Activated CD4-positive, alpha-beta T cell treated with anti-CD3 and anti-CD28 coated beads, Interleukin-2, amount 50 U/mL, for 1 hour (primary cell): ENCODE measurements around the gene LRRFIP1.
"Not testable (repeated sequence)": the region's sequence is repeated elsewhere in the genome, so short reads cannot be mapped to it uniquely, and the experiment has no call there.

Source experiments
- DNase-seq: peaks from one replicate; pipeline ENCODE4 v3.0.0-alpha.2; 2020

Gene LRRFIP1

DNA sequence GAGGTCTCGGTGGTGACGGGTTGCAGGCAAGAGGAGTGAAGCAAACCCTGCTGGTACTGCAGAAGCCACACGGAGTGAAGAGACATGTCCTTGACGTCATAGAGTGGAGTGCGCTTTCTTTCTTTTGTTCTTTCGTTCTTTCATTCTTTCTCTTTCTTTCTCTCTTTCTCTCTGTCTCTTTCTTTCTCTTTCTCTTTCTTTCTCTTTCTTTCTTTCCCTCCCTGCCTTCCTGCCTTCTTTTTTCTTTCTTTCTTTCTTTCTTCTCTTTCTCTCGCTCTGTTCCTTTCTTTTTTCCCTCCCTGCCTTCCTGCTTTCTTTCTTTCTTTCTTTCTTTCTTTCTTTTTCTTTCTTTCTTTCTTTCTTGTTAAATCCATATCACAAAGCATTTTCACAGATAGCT is 39.2 kb downstream of the LRRFIP1 start:
- DNase-seq, result no peak

DNA sequence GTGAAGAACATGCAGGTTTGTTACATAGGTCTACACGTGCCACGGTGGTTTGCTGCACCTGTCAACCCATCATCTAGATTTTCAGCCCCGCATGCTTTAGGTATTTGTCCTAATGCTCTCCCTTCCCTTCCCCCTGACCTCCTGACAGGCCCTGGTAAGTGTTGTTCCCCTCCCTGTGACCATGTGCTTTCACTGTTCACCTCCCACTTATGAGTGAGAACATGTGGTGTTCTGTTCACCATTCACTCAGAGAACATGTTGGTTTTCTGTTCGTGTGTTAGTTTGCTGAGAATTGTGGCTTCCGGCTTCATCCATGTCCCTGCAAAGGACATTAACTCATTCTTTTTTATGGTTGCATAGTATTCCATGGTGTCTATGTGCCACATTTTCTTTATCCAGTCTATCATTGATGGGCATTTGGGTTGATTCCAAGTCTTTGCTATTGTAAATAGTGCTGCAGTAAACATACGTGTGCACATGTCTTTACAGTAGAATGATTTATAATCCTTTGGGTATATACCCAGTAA is 39.7 kb downstream of the LRRFIP1 start:
- not testable (repeated sequence) for DNase-seq

DNA sequence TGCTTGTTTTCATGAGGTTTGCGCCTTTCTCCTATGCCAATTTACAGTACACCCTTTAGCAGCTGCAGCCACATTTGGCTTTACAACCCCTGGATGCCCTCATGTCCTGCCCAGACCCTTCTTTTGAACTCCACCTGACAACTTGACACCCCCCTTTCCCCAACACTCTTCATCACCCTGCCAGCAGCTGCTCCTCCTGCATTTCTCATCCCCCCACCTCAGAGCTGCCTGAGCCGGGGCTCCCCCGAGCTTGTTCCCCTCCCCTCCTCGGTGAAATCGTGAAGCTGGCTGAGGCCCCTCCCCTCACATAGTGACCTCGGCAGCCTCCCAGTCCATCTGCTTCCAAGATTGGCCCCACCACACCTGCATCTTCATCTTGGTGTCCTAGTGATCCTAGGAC is 40.5 kb downstream of the LRRFIP1 start:
- no peak for DNase-seq

DNA sequence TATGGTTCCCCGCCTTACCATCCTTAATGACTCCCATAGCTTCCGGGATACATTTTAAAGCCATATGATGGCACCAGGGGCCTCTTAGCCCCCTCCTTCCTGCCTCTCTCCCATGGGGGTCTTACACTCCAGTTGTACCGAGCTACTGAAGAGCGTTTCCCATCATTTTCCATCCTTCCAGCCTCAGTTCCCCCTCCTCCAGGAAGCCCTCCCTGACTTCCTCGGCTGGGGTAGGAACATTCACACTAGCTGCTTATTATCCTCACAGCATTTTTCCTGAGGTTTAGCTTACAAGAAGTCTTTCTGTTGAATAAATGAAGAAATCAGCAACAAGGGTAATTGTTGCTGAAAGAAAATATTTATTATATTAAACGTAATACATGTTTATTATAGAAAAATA is 41.1 kb downstream of the LRRFIP1 start:
- no peak for DNase-seq

DNA sequence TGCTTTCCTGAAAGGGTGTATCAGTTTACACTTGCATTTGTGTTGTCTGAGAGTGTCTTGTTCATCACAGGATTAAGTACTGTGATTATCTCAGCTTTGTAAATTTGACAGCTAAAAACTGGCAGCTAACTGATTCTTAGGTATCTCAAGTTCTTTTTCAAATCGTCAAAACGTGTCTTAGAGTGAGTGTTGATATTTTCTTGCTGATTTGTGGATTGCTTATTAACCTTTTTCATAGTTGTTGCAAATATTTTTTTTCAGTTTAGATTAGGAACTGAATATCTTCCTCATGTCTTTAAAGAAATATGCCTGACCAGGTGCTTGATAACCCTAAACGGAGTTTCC is 41.9 kb downstream of the LRRFIP1 start:
- DNase-seq, result no peak

DNA sequence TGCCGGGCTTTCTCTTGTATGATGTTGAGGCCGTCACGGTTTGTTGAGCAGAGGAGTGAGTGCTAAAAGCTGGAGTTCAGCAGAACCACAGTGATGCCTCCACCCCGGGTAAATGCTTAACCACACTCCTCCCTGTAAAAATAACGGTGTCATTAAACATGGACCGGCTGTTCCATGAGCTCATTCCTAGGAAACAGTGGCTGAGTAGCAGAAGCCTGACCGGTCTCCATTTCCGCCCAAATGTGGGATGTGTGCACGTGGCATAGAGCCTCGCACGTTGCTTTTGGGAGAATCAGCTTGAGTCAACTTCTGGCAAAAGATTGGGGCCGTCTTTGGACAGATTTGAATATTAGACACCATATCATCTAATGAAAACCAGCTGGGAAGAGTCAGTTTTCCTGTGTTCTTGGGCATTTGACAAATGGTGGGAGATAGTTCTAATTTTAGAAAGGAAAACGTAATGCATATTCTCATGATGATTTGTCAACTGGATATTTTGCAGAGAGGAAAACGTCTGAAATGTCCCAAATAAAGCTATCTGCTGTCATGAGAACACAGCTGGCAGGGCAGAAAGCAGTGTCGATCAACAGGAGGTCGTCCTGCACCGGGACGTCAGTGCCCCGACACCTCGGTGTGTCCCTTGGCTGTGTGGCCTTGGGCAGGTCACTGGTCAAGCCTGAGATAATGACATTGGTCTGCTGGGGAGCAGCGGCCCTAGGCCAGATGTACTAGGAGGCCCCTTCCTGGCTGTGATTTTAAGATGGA is 42.4 kb downstream of the LRRFIP1 start:
- no peak for DNase-seq

DNA sequence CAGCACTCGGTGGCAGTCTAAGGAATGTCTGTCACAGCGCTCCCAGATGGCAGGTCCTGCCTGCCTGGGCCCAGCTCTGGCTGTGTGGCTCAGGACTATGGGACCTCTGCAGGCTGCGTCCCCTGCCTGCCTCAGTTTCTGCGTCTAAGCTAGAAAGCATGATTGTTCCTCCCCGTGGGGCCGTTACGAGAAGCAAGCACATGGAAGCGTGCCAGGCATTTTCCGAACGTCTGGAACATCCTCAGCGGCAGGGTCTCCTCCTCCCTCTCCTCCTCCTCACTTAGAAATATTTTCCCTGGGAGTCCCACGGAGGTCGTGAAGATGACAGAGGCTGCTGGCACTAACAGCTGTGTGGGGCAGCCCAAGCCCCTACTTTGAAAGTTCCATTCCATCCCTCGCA is 43.3 kb downstream of the LRRFIP1 start:
- DNase-seq, result no peak

DNA sequence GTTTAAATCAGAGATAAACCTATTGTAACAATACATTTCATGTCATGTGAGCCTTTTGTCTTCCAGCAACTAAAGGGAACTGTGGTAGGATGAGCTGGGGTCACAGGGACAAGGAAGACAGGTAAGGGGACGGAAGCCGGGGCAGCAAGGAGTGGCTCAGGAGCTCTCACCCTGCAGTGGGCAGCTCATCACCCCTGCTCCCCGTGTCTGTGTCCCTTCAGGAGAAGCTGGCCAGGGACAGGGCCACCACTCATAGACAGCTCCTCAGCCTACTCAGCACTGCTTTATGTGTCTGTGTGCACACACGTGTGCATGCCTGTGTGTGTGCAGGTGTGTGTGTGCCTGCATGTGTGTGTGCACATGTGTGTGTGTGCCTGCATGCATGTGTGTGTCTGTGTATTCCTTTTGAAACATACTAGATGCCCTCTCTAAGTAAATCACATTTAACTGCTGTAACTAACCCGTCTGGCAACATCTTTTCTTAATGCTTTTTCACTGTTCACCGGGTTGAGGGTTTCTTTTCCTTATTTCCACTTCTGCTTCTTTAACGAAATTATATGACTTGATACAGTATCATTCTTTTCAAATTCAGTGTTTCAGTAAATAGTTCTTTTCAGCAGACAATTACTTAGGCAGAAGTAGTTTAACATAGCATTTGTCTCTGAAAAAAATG is 44.2 kb downstream of the LRRFIP1 start:
- no peak for DNase-seq

DNA sequence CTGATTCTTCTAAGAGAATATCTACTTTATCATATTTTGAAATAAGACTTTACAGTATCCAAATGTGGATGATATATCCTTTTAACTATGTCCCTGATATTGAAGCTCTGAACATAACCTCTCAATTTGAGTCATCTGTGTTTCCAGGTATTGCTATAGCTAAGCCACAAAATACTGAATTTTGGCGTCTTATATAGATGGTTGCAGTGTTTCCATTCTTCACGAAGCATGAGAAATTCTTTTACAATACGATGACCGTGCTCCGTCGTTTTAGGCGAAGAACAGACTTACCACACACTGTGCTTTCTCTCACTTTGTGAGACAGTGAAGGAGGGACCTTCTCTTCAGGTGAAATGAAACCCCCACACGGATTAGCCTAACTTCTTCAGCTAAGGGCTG is 45.3 kb downstream of the LRRFIP1 start:
- DNase-seq, result no peak

DNA sequence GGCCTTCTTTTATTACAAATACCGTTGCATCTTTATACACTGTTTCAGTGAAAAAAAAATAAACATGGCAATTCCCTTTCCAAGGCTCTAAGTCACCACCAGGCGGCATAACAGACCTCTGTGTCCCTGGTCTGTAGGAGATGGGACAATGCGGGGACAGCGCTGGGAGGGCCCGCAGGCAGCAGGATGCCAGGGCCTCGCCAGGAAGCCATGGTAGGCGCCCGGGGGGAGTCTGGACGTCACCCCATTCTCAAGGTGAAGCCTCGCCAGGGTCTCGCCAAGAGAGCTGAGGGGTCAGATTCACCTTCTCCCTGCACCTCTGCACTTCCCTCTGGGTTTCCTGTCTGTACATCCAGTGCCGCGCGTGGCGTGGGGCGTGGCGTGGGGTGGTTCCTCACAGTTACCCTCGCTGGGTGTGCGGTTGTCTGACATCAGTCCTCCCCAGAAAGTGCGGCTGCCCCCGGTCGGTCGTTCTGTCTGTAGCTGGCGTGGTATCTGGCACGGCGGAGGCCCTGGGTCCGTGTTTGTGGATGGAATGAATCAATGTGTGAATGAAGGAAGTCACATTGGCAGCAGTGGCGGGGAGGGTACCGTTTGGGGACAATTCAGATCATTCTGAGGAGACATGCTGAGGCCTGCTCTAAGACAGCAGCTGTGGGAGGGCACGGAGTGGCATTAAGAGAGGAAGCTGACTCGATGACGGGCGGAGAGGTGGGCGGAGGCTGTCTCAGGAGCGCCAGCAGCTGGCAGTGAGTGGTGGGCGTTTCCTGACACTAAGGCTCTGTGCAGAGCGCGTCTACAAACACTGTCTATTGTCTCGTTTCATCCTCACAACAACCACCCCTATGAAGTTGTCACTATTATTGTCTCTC is 46.0 kb downstream of the LRRFIP1 start:
- peak; percentile 91 for DNase-seq

DNA sequence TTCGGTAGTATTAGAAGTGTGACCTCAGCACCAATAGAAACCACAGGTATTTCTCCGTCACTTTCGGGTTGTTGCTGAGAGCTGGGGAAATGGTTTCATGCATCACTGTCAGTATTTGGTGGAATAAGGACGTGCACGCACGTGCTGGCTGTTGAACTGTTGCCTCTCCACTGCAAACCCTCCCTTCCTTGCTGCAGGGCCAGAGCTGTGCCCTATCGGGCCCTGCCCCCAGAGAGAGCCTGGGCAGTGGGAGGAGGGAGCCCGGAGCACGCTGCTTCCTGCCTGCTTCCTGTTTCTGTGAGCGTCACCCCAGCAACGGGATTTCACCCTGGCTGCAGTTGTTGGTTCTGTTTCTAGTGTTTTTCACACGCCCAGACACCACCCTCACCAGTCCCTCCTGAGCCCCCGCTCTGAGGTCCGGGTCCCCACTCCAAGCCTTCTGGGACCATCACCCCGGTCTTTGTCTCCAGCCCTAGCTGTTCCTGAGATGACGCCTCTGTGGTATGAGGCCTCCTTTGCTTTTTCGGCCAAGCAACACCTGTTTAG is 47.4 kb downstream of the LRRFIP1 start:
- peak; percentile 85 for DNase-seq

DNA sequence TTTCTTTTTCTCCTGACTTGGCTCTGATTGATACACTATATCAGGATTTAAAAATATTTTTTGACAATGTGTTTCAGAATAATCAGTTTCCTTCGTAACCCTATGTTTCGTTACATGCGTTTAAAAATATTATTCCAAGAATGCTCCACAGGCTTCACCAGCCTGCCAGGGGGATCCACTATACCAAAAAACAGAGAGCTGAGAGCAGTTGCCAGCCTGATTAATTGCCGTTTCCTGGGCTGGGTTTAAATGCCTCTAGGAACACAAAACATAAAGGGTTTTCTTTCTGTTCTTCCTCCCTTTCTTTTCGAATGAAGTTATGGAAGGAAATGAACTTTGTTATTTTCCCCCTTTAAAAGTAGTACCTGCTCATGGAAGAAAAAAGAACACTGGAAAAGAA is 47.9 kb downstream of the LRRFIP1 start:
- no peak for DNase-seq

DNA sequence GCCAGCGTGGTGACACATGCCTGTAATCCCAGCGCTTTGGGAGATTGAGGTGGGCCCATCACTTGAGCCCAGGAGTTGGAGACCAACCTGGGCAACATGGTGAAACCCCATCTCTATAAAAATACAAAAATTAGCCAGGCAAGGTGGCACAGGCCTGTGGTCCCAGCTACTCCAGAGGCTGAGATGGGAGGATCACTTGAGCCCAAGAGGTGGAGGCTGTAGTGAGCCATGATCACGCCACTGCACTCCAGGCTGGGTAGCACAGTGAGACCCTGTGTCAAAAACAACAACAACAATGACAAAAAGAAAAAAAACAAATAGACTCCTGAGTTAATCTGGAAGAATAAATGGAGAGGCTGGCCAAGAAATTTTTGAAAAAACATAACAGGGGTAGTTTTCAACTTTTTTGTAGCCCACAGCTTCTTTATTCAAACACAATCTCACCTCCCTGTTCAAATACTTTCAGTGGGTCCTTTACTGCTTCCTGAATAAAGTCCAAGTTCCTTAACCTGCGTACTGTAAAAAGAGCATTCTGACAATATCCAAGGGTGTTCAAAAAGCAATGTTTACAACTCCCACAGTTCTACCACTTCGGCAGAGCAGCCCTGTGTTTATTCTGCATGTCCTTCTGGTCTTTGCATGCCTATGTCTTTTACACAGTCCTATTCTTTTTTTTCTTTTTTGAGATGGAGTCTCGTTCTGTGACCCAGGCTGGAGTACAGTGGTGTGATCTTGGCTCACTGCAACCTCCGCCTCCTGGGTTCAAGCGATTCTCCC is 53.5 kb downstream of the LRRFIP1 start:
- DNase-seq, result no peak

DNA sequence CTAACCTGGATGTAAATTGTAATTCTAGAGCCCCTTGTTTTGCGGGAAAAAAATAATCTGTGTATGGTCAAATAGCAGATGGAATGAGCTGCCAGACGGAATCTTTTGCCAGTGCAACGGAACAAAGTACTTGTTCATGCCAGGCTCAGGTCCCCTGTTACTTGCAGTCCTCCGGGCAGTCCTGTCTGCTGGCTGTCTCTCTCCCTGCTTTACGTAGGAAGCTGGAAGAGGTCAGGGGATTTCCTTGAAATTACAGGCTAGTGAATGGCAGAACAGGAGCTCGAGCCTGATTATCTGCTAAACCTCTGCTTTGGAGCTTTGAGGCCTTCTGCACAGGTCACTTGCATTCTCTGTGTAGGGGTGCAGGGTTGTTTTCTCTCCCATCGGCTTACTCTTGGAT is 54.8 kb downstream of the LRRFIP1 start:
- no peak for DNase-seq

DNA sequence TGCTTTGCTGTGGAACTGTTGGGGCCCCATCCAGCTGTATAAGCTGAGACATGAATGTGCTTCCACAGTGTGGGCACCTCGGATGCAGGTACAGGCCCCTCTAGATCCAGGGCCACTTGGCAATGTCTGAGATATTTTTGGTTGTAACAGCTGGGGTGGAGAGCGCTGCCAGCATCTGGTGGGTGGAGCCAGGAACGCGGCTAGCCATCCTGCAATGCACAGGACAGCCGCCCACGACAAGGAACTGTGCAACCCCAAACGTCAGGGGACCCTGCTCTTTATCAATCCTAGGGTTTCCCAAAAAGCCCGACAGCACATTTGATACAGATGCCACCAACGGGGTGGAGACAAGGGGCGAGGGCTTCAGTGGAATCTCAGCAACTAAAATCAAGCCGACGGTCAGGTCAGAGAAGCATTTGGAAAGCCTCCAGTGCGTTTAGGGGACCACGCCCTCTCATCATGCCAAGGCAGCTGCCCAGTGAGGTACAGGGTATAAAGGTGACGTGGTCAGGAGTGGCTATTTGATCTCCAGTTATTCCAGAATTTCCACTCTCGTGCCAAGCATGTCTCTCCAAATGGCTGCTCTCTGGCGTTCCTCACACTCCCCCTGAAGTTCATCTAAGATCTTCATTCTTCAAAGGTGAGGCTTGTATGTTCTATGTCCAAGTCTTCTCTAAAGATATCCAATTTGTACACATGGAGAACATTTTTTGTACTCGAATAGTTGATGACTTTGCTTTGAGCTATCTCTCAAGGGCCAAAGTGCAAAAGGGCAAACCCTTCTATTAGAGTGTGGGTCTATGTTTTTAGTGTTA is 55.7 kb downstream of the LRRFIP1 start:
- no peak for DNase-seq

DNA sequence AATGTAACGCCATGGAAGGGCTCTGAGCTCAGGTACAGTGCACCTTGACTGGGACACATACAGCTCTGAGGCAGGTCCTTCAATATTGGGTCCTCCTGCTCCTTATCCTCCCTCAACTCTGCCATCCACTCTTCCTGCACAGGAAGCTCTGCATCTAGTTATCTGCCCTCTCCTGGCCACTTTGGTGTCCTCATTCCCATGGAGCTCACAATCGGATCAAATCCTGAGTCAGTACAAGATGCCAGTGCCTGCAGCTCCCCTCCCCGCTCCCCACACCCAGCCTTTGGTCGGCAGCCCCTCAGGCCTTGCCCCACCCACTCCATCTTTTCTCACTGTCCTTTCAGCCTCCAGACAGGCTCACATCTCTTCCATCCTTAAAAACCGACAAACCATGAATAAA is 58.0 kb downstream of the LRRFIP1 start:
- no peak for DNase-seq

DNA sequence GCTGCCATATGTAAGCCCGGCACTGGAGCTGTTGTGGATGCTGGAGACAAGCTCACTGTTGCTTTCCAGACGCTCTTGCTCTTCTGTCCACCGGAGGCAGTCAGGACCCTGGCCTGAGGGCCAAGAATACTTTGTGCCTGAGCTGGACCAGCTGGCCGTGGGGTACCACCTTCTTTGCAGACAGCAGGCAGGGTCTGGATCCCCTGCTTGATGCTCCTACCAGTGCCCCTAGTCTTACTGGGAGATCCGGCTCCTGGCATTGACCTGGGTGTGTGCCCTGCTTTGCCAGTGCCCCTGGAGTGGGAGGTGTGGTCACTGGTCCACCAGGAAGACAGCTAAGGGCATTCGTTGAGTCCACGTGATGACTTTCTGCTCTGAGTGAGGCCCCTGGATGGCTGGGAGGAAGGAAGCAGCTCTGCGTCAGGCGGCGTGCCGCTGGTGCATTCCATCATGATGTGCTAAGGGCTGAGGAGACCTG is 59.3 kb downstream of the LRRFIP1 start:
- no peak for DNase-seq

DNA sequence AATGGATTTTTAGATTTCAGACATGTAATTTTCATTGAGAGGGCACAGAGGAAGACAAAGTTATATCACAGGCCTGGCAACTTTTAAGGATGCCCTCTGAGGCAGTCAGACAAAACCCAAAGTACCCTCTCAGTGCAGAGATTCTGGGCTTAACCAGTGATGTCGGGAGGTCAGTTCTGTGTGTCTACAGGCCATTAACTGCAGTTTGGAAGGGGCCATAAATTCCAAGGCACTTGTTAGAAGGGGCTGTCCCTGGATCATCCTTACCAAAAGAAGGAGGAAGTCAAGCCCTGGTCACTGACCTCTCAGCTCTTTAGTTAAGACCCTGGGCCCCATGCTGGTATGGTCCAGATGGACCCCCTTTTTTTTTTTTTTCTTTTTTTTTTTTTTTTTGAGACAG is 60.7 kb downstream of the LRRFIP1 start:
- no peak for DNase-seq

DNA sequence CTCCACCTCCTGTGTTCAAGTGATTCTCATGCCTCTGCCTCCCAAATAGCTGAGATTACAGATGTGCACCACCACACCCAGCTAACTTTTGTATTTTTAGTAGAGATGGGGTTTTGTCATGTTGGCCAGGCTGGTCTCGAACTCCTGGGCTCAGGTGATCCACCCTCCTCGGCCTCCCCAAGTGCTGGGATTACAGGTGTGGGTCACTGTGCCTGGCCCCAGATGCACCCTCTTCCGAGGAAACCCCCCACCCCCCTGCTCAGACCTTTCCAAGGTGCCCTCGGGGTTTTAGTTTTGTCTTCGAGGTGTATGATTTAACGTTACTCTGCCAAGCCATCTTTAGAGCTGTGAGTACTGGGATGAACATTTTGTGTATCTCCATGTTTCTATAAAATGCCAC is 61.2 kb downstream of the LRRFIP1 start:
- not testable (repeated sequence) for DNase-seq

DNA sequence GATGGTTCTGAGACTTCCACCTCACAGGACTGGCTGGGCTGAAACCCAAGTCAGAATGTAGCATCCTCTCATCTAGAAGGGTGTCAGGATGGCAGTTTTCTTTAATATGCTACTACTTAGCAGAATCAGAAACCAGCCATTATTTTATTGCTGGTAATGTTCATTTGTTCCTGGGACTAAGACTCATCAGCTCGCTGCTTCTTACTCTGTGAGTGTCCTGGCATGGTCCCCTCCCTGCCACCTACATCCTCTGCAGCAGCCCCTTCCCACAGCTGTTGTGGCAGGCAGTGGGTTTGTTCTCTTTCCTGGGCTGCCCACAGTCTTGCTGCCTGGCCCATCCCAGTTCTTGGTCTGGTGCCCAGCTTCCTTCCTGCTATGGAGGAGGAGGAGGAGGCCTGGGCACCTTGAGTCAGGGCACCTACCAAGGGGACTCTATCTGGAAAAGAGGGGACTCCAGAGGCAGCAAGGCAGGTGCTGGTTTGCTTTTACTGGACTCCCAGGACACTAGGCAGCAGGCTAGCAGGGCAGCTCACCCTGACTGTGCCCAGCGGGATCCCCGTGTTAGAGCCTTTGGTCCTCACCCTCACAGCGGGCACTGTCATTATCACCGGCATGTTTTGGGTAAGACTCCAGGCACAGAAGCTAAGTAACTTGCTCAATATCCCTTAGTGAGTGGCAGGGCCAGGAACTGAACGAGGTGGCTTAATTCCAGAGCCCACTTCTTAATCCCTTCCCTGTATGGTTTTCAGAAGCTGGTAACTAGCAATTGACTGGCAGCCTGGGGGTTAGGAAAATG is 62.1 kb downstream of the LRRFIP1 start:
- no peak for DNase-seq
